Loucy (cell line): ENCODE data around the gene ZFHX3.

Experiments
- H2AFZ ChIP-seq: fragments of 200-600 bp; sonication (generic); 2 replicates; pipeline ENCODE4 v1.6.0; 2016; ENCODE audit warnings: antibody characterized with exemption, mild to moderate bottlenecking, low read length, moderate library complexity
- H3F3A ChIP-seq: fragments of 200-600 bp; 2 replicates; pipeline ENCODE4 v1.6.0; 2016; ENCODE audit warnings: antibody characterized with exemption, low read depth, mild to moderate bottlenecking
- H3K27me3 ChIP-seq: fragments of 200-600 bp; sonication (generic); 2 replicates; pipeline ENCODE4 v1.6.1; 2014; ENCODE audit warnings: low read length, mild to moderate bottlenecking; ENCODE audit not compliant: insufficient read depth, poor library complexity, severe bottlenecking
- H3K36me3 ChIP-seq: fragments of 200-600 bp; sonication (generic); 2 replicates; pipeline ENCODE4 v1.6.1; 2016; ENCODE audit warnings: low read length; ENCODE audit not compliant: insufficient read depth
- H3K4me1 ChIP-seq: fragments of 200-600 bp; sonication (generic); 2 replicates; pipeline ENCODE4 v1.5.1; 2014; ENCODE audit warnings: low read length, mild to moderate bottlenecking; ENCODE audit not compliant: insufficient read depth, poor library complexity, severe bottlenecking
- H3K4me2 ChIP-seq: fragments of 200-600 bp; sonication (generic); 2 replicates; pipeline ENCODE4 v1.6.0; 2014; ENCODE audit warnings: antibody characterized with exemption, low read length, low read depth, mild to moderate bottlenecking; ENCODE audit not compliant: poor library complexity, severe bottlenecking
- H3K4me3 ChIP-seq: fragments of 200-600 bp; sonication (generic); 2 replicates; pipeline ENCODE4 v1.5.1; 2014; ENCODE audit warnings: low read length, mild to moderate bottlenecking, mixed read lengths; ENCODE audit not compliant: poor library complexity, severe bottlenecking
- H3K79me2 ChIP-seq: fragments of 200-600 bp; sonication (generic); 2 replicates; pipeline ENCODE4 v1.6.1; 2014; ENCODE audit warnings: low read length; ENCODE audit not compliant: insufficient read depth
- H3K9ac ChIP-seq: fragments of 200-600 bp; sonication (generic); 2 replicates; pipeline ENCODE4 v1.6.0; 2014; ENCODE audit warnings: mild to moderate bottlenecking, low read depth, low read length, moderate library complexity; ENCODE audit not compliant: poor library complexity, severe bottlenecking
- H3K9me2 ChIP-seq: fragments of 200-600 bp; sonication (generic); replicated peaks from 2 replicates; pipeline ENCODE4 v1.6.1; 2016; ENCODE audit warnings: low read depth, low read length, mixed read lengths
- H3K9me3 ChIP-seq: fragments of 200-600 bp; sonication (generic); 2 replicates; pipeline ENCODE4 v1.6.1; 2014; ENCODE audit warnings: mild to moderate bottlenecking, antibody characterized with exemption, low read length, low read depth; ENCODE audit not compliant: insufficient read depth
- H4K20me1 ChIP-seq: fragments of 200-600 bp; sonication (generic); 2 replicates; pipeline ENCODE4 v1.6.0; 2014; ENCODE audit warnings: antibody characterized with exemption, low read length, mild to moderate bottlenecking; ENCODE audit not compliant: insufficient read depth, poor library complexity, severe bottlenecking
- EZH2phosphoT487 ChIP-seq: fragments of 200-600 bp; IDR thresholded peaks from 2 replicates; pipeline ENCODE4 v1.6.1; 2018; ENCODE audit warnings: antibody characterized with exemption, mild to moderate bottlenecking, moderate library complexity, borderline replicate concordance
- TF ChIP-seq, protein P1 (sequence below): fragments of 200-600 bp; sonication (generic); conservative IDR thresholded peaks from 2 replicates; pipeline ENCODE4 v1.5.1; 2014; ENCODE audit warnings: mild to moderate bottlenecking, antibody characterized with exemption, low read length

The ZFHX3 gene

GRCh38 chr16:72832621-72833248 lies 215.2 kb downstream of the ZFHX3 start:
- H3K79me2 ChIP-seq = no peaks in the 10 kb centered on the region
- no peaks in the 10 kb centered on the region for H3K9me2 ChIP-seq
- no peaks in the 10 kb centered on the region for H4K20me1 ChIP-seq
- H2AFZ ChIP-seq = no peak overlapping the region
- H3K4me3 ChIP-seq = no peak overlapping the region
- no peaks in the 10 kb centered on the region for H3K9me3 ChIP-seq
- H3K36me3 ChIP-seq = peaks cover under 1% of the 10 kb centered on the region; the same call in 1 of the 2 replicates
- no peaks in the 10 kb centered on the region for H3K27me3 ChIP-seq
- H3K4me1 ChIP-seq = peaks cover 25% of the 10 kb centered on the region
- no peak overlapping the region for H3K4me2 ChIP-seq
- no peak overlapping the region for H3K9ac ChIP-seq
- TF ChIP-seq EZH2phosphoT487 = no peak
- TF ChIP-seq, protein P1, sequence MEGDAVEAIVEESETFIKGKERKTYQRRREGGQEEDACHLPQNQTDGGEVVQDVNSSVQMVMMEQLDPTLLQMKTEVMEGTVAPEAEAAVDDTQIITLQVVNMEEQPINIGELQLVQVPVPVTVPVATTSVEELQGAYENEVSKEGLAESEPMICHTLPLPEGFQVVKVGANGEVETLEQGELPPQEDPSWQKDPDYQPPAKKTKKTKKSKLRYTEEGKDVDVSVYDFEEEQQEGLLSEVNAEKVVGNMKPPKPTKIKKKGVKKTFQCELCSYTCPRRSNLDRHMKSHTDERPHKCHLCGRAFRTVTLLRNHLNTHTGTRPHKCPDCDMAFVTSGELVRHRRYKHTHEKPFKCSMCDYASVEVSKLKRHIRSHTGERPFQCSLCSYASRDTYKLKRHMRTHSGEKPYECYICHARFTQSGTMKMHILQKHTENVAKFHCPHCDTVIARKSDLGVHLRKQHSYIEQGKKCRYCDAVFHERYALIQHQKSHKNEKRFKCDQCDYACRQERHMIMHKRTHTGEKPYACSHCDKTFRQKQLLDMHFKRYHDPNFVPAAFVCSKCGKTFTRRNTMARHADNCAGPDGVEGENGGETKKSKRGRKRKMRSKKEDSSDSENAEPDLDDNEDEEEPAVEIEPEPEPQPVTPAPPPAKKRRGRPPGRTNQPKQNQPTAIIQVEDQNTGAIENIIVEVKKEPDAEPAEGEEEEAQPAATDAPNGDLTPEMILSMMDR = peak; percentile 99
- no peaks in the 10 kb centered on the region for H3F3A ChIP-seq

DNA sequence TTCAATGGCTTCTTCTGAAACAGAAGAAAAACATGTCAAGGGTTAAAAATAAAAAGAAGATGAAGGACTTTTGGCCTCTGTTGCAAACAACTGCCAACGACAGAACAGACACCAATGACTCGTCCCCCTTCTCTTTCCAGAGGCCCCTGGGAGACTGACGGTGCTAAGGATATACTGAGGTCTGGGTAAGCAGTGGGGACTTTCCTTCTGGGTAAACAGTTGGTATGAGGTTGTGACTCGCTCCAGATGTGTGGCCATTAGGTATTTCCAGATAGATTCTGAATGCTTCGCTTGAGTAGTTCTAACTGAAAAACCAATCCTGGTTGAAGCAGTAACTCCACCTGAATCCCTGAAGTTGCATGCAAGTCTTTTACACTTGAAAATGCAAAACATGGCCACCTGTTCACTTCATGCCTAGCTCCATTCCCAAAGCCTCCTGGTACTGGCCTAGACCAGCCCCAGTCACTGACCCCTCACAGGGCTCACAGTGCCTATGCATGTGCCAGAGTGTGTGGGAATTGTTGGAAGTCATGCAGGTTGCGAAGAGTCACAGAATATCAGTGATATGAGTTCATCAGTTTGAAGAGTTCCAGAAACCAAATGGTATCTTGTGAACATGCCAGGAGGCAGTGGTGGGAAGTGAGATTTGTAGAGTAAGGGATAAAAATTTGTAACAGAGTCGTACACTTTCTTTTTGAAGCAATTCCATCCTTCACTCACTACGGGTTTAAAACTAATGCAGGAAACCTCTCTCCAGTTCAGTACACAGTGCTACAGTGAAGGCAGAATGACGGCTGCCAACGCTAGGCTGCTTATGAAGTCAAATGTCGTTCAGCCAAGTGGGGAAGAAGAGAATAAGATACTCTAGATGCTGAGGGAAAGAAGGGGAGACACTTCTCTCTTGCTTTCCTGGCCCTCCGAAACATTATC lies 217.8 kb downstream of the ZFHX3 start:
- Histone ChIP-seq H3K4me1 (peaks cover 6% of the 10 kb centered on the region), H3K4me3 (no peak overlapping the region), H3K27me3 (no peaks in the 10 kb centered on the region), H2AFZ (no peak overlapping the region), H3K36me3 (peaks cover 4% of the 10 kb centered on the region; the same call in 1 of the 2 replicates), H3K4me2 (no peak overlapping the region), H4K20me1 (no peaks in the 10 kb centered on the region), H3F3A (no peaks in the 10 kb centered on the region), H3K9ac (no peak overlapping the region), H3K9me2 (no peaks in the 10 kb centered on the region), H3K9me3 (no peaks in the 10 kb centered on the region), H3K79me2 (no peaks in the 10 kb centered on the region)
- TF ChIP-seq EZH2phosphoT487 = no peak
- TF ChIP-seq, protein P1 = no peak

DNA sequence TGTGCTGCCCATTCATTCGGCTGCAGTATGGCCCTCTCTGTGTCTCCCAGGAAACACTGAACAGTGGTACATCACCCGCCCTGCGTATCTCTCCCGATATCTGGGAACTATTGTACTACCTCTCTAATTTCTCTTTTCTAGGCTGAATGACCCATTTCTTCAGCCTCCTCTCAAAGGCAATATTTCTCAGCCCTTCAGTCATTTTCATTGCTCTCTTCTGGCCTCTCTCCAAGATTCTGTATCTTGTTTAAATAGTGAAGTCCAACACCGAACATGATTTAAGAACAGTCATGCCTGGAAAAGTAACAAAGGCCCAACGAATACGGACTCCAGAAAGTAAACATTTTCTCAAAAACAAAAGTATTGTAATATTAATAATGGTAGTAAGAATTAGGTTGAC lies 220.1 kb downstream of the ZFHX3 start:
- TF ChIP-seq, protein P1 = no peak
- no peak for TF ChIP-seq EZH2phosphoT487
- H3K4me3 ChIP-seq = no peak overlapping the region
- no peaks in the 10 kb centered on the region for H3K79me2 ChIP-seq
- no peak overlapping the region for H3K4me2 ChIP-seq
- H2AFZ ChIP-seq = no peak overlapping the region
- no peaks in the 10 kb centered on the region for H3K9me2 ChIP-seq
- H3K4me1 ChIP-seq = peaks cover 6% of the 10 kb centered on the region
- no peaks in the 10 kb centered on the region for H3K9me3 ChIP-seq
- H3K9ac ChIP-seq = no peak overlapping the region
- no peaks in the 10 kb centered on the region for H3K27me3 ChIP-seq
- H3K36me3 ChIP-seq = peaks cover 4% of the 10 kb centered on the region; the same call in 1 of the 2 replicates
- H3F3A ChIP-seq = no peaks in the 10 kb centered on the region
- H4K20me1 ChIP-seq = no peaks in the 10 kb centered on the region
